HL-60 (cell line): ENCODE results near the gene CNIH3.

Source experiments
- DNase-seq, 2 experiments: peaks; one replicate each; pipeline ENCODE4 v3.0.0-alpha.2; 2010 to 2020; ENCODE audit warnings: low read depth in 1 of 2, low spot score in 1 of 2
- H3K27ac ChIP-seq: fragments of 250-450 bp; sonication (Bioruptor Pico); replicated peaks from 2 replicates; pipeline ENCODE4 v1.5.1; 2020; ENCODE audit warnings: mild to moderate bottlenecking, moderate library complexity
- H3K27me3 ChIP-seq: fragments of 250-450 bp; sonication (Bioruptor Pico); 2 replicates; pipeline ENCODE4 v1.5.1; 2021; ENCODE audit warnings: mild to moderate bottlenecking, moderate library complexity; ENCODE audit not compliant: insufficient read depth, poor library complexity, severe bottlenecking
- H3K4me3 ChIP-seq: replicated peaks from 2 replicates; pipeline ENCODE4 v1.5.1; 2011; ENCODE audit warnings: mild to moderate bottlenecking, control low read depth, low read length; ENCODE audit not compliant: insufficient read depth
- GABPA ChIP-seq: IDR thresholded peaks from 2 replicates; pipeline ENCODE4 v1.6.1; 2012; ENCODE audit warnings: low read depth
- POLR2AphosphoS5 ChIP-seq: IDR thresholded peaks from 2 replicates; pipeline ENCODE4 v1.6.1; 2012; ENCODE audit warnings: low read depth
- SPI1 ChIP-seq: IDR thresholded peaks from 2 replicates; pipeline ENCODE4 v1.6.1; 2012; ENCODE audit warnings: low read depth, mild to moderate bottlenecking, borderline replicate concordance
- TF ChIP-seq, protein P1 (sequence below): IDR thresholded peaks from one replicate; pipeline ENCODE4 v1.5.1; 2011; ENCODE audit warnings: low read length, control low read depth, inconsistent platforms; ENCODE audit not compliant: insufficient read depth
- TF ChIP-seq, protein P2 (sequence below): IDR thresholded peaks from 2 replicates; pipeline ENCODE4 v1.6.1; 2012; ENCODE audit warnings: low read depth; ENCODE audit not compliant: insufficient replicate concordance

CNIH3 gene

GRCh38 chr1:224727351-224728289 lies 111.5 kb downstream of the CNIH3 start:
- H3K4me3 ChIP-seq, result no peak overlapping the region
- TF ChIP-seq, protein P1, sequence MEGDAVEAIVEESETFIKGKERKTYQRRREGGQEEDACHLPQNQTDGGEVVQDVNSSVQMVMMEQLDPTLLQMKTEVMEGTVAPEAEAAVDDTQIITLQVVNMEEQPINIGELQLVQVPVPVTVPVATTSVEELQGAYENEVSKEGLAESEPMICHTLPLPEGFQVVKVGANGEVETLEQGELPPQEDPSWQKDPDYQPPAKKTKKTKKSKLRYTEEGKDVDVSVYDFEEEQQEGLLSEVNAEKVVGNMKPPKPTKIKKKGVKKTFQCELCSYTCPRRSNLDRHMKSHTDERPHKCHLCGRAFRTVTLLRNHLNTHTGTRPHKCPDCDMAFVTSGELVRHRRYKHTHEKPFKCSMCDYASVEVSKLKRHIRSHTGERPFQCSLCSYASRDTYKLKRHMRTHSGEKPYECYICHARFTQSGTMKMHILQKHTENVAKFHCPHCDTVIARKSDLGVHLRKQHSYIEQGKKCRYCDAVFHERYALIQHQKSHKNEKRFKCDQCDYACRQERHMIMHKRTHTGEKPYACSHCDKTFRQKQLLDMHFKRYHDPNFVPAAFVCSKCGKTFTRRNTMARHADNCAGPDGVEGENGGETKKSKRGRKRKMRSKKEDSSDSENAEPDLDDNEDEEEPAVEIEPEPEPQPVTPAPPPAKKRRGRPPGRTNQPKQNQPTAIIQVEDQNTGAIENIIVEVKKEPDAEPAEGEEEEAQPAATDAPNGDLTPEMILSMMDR, result no peak
- TF ChIP-seq, protein P2, sequence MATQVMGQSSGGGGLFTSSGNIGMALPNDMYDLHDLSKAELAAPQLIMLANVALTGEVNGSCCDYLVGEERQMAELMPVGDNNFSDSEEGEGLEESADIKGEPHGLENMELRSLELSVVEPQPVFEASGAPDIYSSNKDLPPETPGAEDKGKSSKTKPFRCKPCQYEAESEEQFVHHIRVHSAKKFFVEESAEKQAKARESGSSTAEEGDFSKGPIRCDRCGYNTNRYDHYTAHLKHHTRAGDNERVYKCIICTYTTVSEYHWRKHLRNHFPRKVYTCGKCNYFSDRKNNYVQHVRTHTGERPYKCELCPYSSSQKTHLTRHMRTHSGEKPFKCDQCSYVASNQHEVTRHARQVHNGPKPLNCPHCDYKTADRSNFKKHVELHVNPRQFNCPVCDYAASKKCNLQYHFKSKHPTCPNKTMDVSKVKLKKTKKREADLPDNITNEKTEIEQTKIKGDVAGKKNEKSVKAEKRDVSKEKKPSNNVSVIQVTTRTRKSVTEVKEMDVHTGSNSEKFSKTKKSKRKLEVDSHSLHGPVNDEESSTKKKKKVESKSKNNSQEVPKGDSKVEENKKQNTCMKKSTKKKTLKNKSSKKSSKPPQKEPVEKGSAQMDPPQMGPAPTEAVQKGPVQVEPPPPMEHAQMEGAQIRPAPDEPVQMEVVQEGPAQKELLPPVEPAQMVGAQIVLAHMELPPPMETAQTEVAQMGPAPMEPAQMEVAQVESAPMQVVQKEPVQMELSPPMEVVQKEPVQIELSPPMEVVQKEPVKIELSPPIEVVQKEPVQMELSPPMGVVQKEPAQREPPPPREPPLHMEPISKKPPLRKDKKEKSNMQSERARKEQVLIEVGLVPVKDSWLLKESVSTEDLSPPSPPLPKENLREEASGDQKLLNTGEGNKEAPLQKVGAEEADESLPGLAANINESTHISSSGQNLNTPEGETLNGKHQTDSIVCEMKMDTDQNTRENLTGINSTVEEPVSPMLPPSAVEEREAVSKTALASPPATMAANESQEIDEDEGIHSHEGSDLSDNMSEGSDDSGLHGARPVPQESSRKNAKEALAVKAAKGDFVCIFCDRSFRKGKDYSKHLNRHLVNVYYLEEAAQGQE, result no peak
- H3K27me3 ChIP-seq, result no peaks in the 10 kb centered on the region
- H3K27ac ChIP-seq, result no peak overlapping the region
- no peak for DNase-seq

DNA sequence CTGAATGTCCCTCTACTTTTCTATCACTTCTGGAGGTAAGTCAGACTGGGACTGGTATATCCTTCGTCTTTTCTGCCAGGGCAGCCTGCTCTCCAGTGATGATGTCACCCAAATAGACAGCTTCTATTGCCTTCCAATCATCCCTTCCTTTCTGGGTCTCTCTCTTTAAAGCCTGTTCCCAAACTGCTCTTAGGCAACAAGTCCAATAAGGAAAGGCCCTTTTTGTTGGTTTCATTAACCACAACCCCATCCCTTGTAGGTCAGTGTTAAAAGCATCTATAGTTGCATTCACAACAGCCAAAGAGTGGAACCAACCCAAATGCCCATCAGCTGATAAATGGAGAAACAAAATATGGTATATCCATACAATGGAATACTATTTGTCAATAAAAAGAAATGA lies 114.4 kb downstream of the CNIH3 start:
- Histone ChIP-seq H3K27me3 (no peaks in the 10 kb centered on the region), H3K27ac (no peak overlapping the region), H3K4me3 (no peak overlapping the region)
- no peak for DNase-seq
- TF ChIP-seq, protein P1, result no peak
- no peak for TF ChIP-seq POLR2AphosphoS5
- TF ChIP-seq, protein P2, result no peak
- TF ChIP-seq SPI1, result no peak
- TF ChIP-seq GABPA, result no peak

- H3K27ac ChIP-seq, result no peak overlapping the region
- no peaks in the 10 kb centered on the region for H3K27me3 ChIP-seq
- DNase-seq, result no peak
- TF ChIP-seq SPI1 (no peak), GABPA (no peak), POLR2AphosphoS5 (no peak)
- TF ChIP-seq, protein P2, result no peak
- TF ChIP-seq, protein P1, result no peak
- H3K4me3 ChIP-seq, result no peak overlapping the region
Observed at GRCh38 chr1:224730965-224731364, 114.8 kb downstream of the CNIH3 start.
